Measurements from ENCODE around the gene SIGLEC10.

- TF ChIP-seq EZH2 (IDR thresholded peaks at IDR 0.05; ENCODE audit: borderline replicate concordance, low read length) (no peak), CTCF (IDR thresholded peaks at IDR 0.05; ENCODE audit: low read length) (no peak)
These were observed 2.3 kb downstream of the SIGLEC10 start for GRCh38 chr19:51415187-51415586.
